ENCODE measurements around the gene AKR1C4. TPM values are rescaled to one million over a fixed set of nuclear protein-coding genes. Genes with fewer than 3 reads are reported as not detected.
A peak's percentile ranks its signal among the peaks of the same experiment; 100 is the strongest.
"Not testable (repeated sequence)": the region's sequence is repeated elsewhere in the genome, so short reads cannot be mapped to it uniquely, and the experiment has no call there.

AKR1C4 gene
- total and polyA plus RNA-seq, 5 donors from 2014 or later: not detected

- peaks cover 4% of the 10 kb centered on the region for H3K36me3 Mint-ChIP-seq
- no peaks in the 10 kb centered on the region for H3K4me1 Mint-ChIP-seq
- no peak overlapping the region for H3K4me3 ChIP-seq (ENCODE audit: low read depth, low read length)
- ATAC-seq (ENCODE audit: low read depth in 2 of 2) (no peak), DNase-seq (no peak)
- H3K4me1 ChIP-seq (ENCODE audit: control insufficient read depth, insufficient read depth, low read length, poor library complexity, severe bottlenecking): no peaks in the 10 kb centered on the region
- no peak overlapping the region for H3K4me3 Mint-ChIP-seq
- peaks cover 9% of the 10 kb centered on the region for H3K27me3 Mint-ChIP-seq
- no peak overlapping the region for H3K27ac ChIP-seq (ENCODE audit: insufficient read depth, low read length, poor library complexity, severe bottlenecking)
- H3K9me3 Mint-ChIP-seq: peaks cover 0 to 6% (median 1%) of the 10 kb centered on the region in 7 donors
- H3K36me3 ChIP-seq (ENCODE audit: control insufficient read depth, insufficient read depth, low read length): peaks cover 2% of the 10 kb centered on the region
- H3K27ac Mint-ChIP-seq: no peak overlapping the region
- H3K9me3 ChIP-seq (ENCODE audit: control insufficient read depth in 2 of 2, low read length in 2 of 2): peaks cover 0 to 2% of the 10 kb centered on the region in 2 experiments
- H3K27me3 ChIP-seq (ENCODE audit: control insufficient read depth, insufficient read depth, low read length): no peaks in the 10 kb centered on the region
These were observed 39.1 kb upstream of the AKR1C4 start for GRCh38 chr10:5157501-5157900.

- no peak for ATAC-seq (ENCODE audit: low read depth in 2 of 2)
- Mint-ChIP-seq H3K27me3 (peaks cover 9% of the 10 kb centered on the region), H3K27ac (no peak overlapping the region), H3K9me3 (peaks cover 0 to 20% (median 6%) of the 10 kb centered on the region in 7 donors), H3K4me3 (no peak overlapping the region), H3K4me1 (no peaks in the 10 kb centered on the region), H3K36me3 (peaks cover 13% of the 10 kb centered on the region)
- Histone ChIP-seq H3K9me3 (ENCODE audit: control insufficient read depth in 2 of 2, low read length in 2 of 2) (peaks cover 3 to 12% of the 10 kb centered on the region in 2 experiments), H3K27me3 (ENCODE audit: control insufficient read depth, insufficient read depth, low read length) (no peaks in the 10 kb centered on the region), H3K27ac (ENCODE audit: insufficient read depth, low read length, poor library complexity, severe bottlenecking) (no peak overlapping the region), H3K36me3 (ENCODE audit: control insufficient read depth, insufficient read depth, low read length) (peaks cover 2% of the 10 kb centered on the region), H3K4me1 (ENCODE audit: control insufficient read depth, insufficient read depth, low read length, poor library complexity, severe bottlenecking) (no peaks in the 10 kb centered on the region), H3K4me3 (ENCODE audit: low read depth, low read length) (no peak overlapping the region)
- no peak for DNase-seq
These were observed 37.5 kb upstream of the AKR1C4 start for GRCh38 chr10:5159126-5159525.

GRCh38 chr10:5163487-5163886 is 33.1 kb upstream of the AKR1C4 start:
- Histone ChIP-seq H3K27ac (ENCODE audit: insufficient read depth, low read length, poor library complexity, severe bottlenecking) (no peak overlapping the region), H3K36me3 (ENCODE audit: control insufficient read depth, insufficient read depth, low read length) (peaks cover 2% of the 10 kb centered on the region), H3K4me3 (ENCODE audit: low read depth, low read length) (no peak overlapping the region), H3K27me3 (ENCODE audit: control insufficient read depth, insufficient read depth, low read length) (no peaks in the 10 kb centered on the region), H3K4me1 (ENCODE audit: control insufficient read depth, insufficient read depth, low read length, poor library complexity, severe bottlenecking) (no peaks in the 10 kb centered on the region), H3K9me3 (ENCODE audit: control insufficient read depth in 2 of 2, low read length in 2 of 2) (peaks cover 23 to 28% of the 10 kb centered on the region in 2 experiments)
- Mint-ChIP-seq H3K27ac (no peak overlapping the region), H3K27me3 (peaks cover 9% of the 10 kb centered on the region), H3K9me3 (peaks cover 2 to 53% (median 9%) of the 10 kb centered on the region in 7 donors), H3K36me3 (peaks cover 9% of the 10 kb centered on the region), H3K4me3 (no peak overlapping the region), H3K4me1 (no peaks in the 10 kb centered on the region)
- DNase-seq: no peak
- ATAC-seq (ENCODE audit: low read depth in 2 of 2): no peak

- Mint-ChIP-seq H3K9me3 (peaks cover 0 to 53% (median 9%) of the 10 kb centered on the region in 7 donors), H3K4me1 (peaks cover 0 to 5% (median 2%) of the 10 kb centered on the region in 4 donors), H3K27me3 (peaks cover 6% of the 10 kb centered on the region), H3K4me3 (no peak overlapping the region), H3K27ac (no peak overlapping the region), H3K36me3 (peaks cover 9% of the 10 kb centered on the region)
- peaks cover 2% of the 10 kb centered on the region for H3K36me3 ChIP-seq (ENCODE audit: control insufficient read depth, insufficient read depth, low read length)
- H3K4me1 ChIP-seq (ENCODE audit: control insufficient read depth, insufficient read depth, low read length, poor library complexity, severe bottlenecking): no peaks in the 10 kb centered on the region
- DNase-seq (no peak), ATAC-seq (ENCODE audit: low read depth in 2 of 2) (no peak)
- H3K27me3 ChIP-seq (ENCODE audit: control insufficient read depth, insufficient read depth, low read length): no peaks in the 10 kb centered on the region
- no peak overlapping the region for H3K4me3 ChIP-seq (ENCODE audit: low read depth, low read length)
- no peak overlapping the region for H3K27ac ChIP-seq (ENCODE audit: insufficient read depth, low read length, poor library complexity, severe bottlenecking)
- H3K9me3 ChIP-seq (ENCODE audit: control insufficient read depth in 2 of 2, low read length in 2 of 2): peaks cover 23 to 28% of the 10 kb centered on the region in 2 experiments
These were observed 30.9 kb upstream of the AKR1C4 start for GRCh38 chr10:5165738-5166137.

- Mint-ChIP-seq H3K4me1 (peaks cover 0 to 5% (median 2%) of the 10 kb centered on the region in 4 donors), H3K4me3 (no peak overlapping the region), H3K27me3 (no peaks in the 10 kb centered on the region), H3K27ac (peak overlapping the region in 1 of 3 donors; percentile 9), H3K9me3 (peaks cover 0 to 38% (median 9%) of the 10 kb centered on the region in 7 donors), H3K36me3 (no peaks in the 10 kb centered on the region)
- Histone ChIP-seq H3K27ac (ENCODE audit: insufficient read depth, low read length, poor library complexity, severe bottlenecking) (no peak overlapping the region), H3K4me1 (ENCODE audit: control insufficient read depth, insufficient read depth, low read length, poor library complexity, severe bottlenecking) (no peaks in the 10 kb centered on the region), H3K36me3 (ENCODE audit: control insufficient read depth, insufficient read depth, low read length) (no peaks in the 10 kb centered on the region), H3K27me3 (ENCODE audit: control insufficient read depth, insufficient read depth, low read length) (no peaks in the 10 kb centered on the region), H3K4me3 (ENCODE audit: low read depth, low read length) (no peak overlapping the region), H3K9me3 (ENCODE audit: control insufficient read depth in 2 of 2, low read length in 2 of 2) (peaks cover 17 to 22% of the 10 kb centered on the region in 2 experiments)
- ATAC-seq (ENCODE audit: low read depth in 2 of 2) (no peak), DNase-seq (peak in 1 of 3 donors; percentile 71)
These were observed 27.7 kb upstream of the AKR1C4 start for GRCh38 chr10:5168897-5169420.

- not testable (repeated sequence) for H3K36me3 Mint-ChIP-seq; H3K4me1 ChIP-seq (ENCODE audit: control insufficient read depth, insufficient read depth, low read length, poor library complexity, severe bottlenecking); H3K9me3 ChIP-seq (ENCODE audit: control insufficient read depth in 2 of 2, low read length in 2 of 2); H3K27ac Mint-ChIP-seq; H3K36me3 ChIP-seq (ENCODE audit: control insufficient read depth, insufficient read depth, low read length); H3K4me3 Mint-ChIP-seq; DNase-seq; H3K27me3 Mint-ChIP-seq; H3K27me3 ChIP-seq (ENCODE audit: control insufficient read depth, insufficient read depth, low read length); H3K4me1 Mint-ChIP-seq; H3K27ac ChIP-seq (ENCODE audit: insufficient read depth, low read length, poor library complexity, severe bottlenecking); ATAC-seq (ENCODE audit: low read depth in 2 of 2); H3K4me3 ChIP-seq (ENCODE audit: low read depth, low read length)
- H3K9me3 Mint-ChIP-seq: peaks cover 0 to 11% (median 1%) of the 10 kb centered on the region in 7 donors
These were observed 21.1 kb upstream of the AKR1C4 start for GRCh38 chr10:5175581-5175980.

- H3K27ac Mint-ChIP-seq; ATAC-seq (ENCODE audit: low read depth in 2 of 2); H3K36me3 Mint-ChIP-seq: not testable (repeated sequence)
These were observed 16.1 kb upstream of the AKR1C4 start for GRCh38 chr10:5180503-5180902.

GRCh38 chr10:5183923-5184322 is 12.7 kb upstream of the AKR1C4 start:
- no peaks in the 10 kb centered on the region for H3K27me3 Mint-ChIP-seq
- no peak for ATAC-seq (ENCODE audit: low read depth in 2 of 2)
- peaks cover 0 to 5% (median 1%) of the 10 kb centered on the region in 7 donors for H3K9me3 Mint-ChIP-seq

More at GRCh38 chr10:5180503-5180902, 16.1 kb upstream of the AKR1C4 start:
- not testable (repeated sequence) for H3K4me3 ChIP-seq (ENCODE audit: low read depth, low read length); H3K9me3 ChIP-seq (ENCODE audit: control insufficient read depth in 2 of 2, low read length in 2 of 2); H3K4me1 ChIP-seq (ENCODE audit: control insufficient read depth, insufficient read depth, low read length, poor library complexity, severe bottlenecking); H3K4me3 Mint-ChIP-seq; H3K27me3 Mint-ChIP-seq; H3K4me1 Mint-ChIP-seq; H3K9me3 Mint-ChIP-seq; H3K27ac ChIP-seq (ENCODE audit: insufficient read depth, low read length, poor library complexity, severe bottlenecking); H3K36me3 ChIP-seq (ENCODE audit: control insufficient read depth, insufficient read depth, low read length); H3K27me3 ChIP-seq (ENCODE audit: control insufficient read depth, insufficient read depth, low read length); DNase-seq

More at GRCh38 chr10:5183923-5184322, 12.7 kb upstream of the AKR1C4 start:
- H3K4me1 ChIP-seq (ENCODE audit: control insufficient read depth, insufficient read depth, low read length, poor library complexity, severe bottlenecking): no peaks in the 10 kb centered on the region
- DNase-seq: no peak
- H3K36me3 Mint-ChIP-seq: peaks cover 3% of the 10 kb centered on the region
- no peak overlapping the region for H3K27ac Mint-ChIP-seq
- no peak overlapping the region for H3K4me3 ChIP-seq (ENCODE audit: low read depth, low read length)
- no peaks in the 10 kb centered on the region for H3K27me3 ChIP-seq (ENCODE audit: control insufficient read depth, insufficient read depth, low read length)
- no peaks in the 10 kb centered on the region for H3K9me3 ChIP-seq (ENCODE audit: control insufficient read depth in 2 of 2, low read length in 2 of 2)
- no peaks in the 10 kb centered on the region for H3K36me3 ChIP-seq (ENCODE audit: control insufficient read depth, insufficient read depth, low read length)
- no peak overlapping the region for H3K4me3 Mint-ChIP-seq
- H3K4me1 Mint-ChIP-seq: no peaks in the 10 kb centered on the region
- H3K27ac ChIP-seq (ENCODE audit: insufficient read depth, low read length, poor library complexity, severe bottlenecking): no peak overlapping the region

Data from CD4-positive, CD25-positive, alpha-beta regulatory T cell (primary cell).